ENCODE results near the gene XRCC5.

XRCC5 gene

GRCh38 chr2:216215658-216216390 lies 106.7 kb downstream of the XRCC5 start:
- TF ChIP-seq CTCF (IDR thresholded peaks at IDR 0.05; ENCODE audit: low read depth, low read length) = peak; percentile 54
- Histone ChIP-seq H3K9me3 (ENCODE audit: severe bottlenecking) (no peaks in the 10 kb centered on the region), H3K27me3 (ENCODE audit: insufficient read depth, low read depth, severe bottlenecking) (no peaks in the 10 kb centered on the region), H3K36me3 (peaks cover 18% of the 10 kb centered on the region), H3K4me3 (ENCODE audit: low read depth, low read length) (no peak overlapping the region), H3K27ac (no peak overlapping the region)
- DNase-seq = no peak

- H3K27ac ChIP-seq = no peak overlapping the region
Observed at GRCh38 chr2:216216951-216217903, 108.1 kb downstream of the XRCC5 start.

GRCh38 chr2:216217904-216218260 lies 108.7 kb downstream of the XRCC5 start:
- Histone ChIP-seq H3K27me3 (ENCODE audit: insufficient read depth, low read depth, severe bottlenecking) (no peaks in the 10 kb centered on the region), H3K9me3 (ENCODE audit: severe bottlenecking) (no peaks in the 10 kb centered on the region), H3K36me3 (peaks cover 6% of the 10 kb centered on the region), H3K4me3 (ENCODE audit: low read depth, low read length) (no peak overlapping the region), H3K27ac (no peak overlapping the region)
- TF ChIP-seq CTCF (IDR thresholded peaks at IDR 0.05; ENCODE audit: low read depth, low read length) = no peak
- no peak for DNase-seq

More at GRCh38 chr2:216216951-216217903, 108.1 kb downstream of the XRCC5 start:
- Histone ChIP-seq H3K9me3 (ENCODE audit: severe bottlenecking) (no peaks in the 10 kb centered on the region), H3K4me3 (ENCODE audit: low read depth, low read length) (no peak overlapping the region), H3K27me3 (ENCODE audit: insufficient read depth, low read depth, severe bottlenecking) (no peaks in the 10 kb centered on the region), H3K36me3 (peaks cover 7% of the 10 kb centered on the region)
- DNase-seq = no peak
- no peak for TF ChIP-seq CTCF (IDR thresholded peaks at IDR 0.05; ENCODE audit: low read depth, low read length)

- Histone ChIP-seq H3K36me3 (peaks cover 2% of the 10 kb centered on the region), H3K4me3 (ENCODE audit: low read depth, low read length) (no peak overlapping the region), H3K9me3 (ENCODE audit: severe bottlenecking) (no peaks in the 10 kb centered on the region), H3K27ac (no peak overlapping the region), H3K27me3 (ENCODE audit: insufficient read depth, low read depth, severe bottlenecking) (no peaks in the 10 kb centered on the region)
- no peak for TF ChIP-seq CTCF (IDR thresholded peaks at IDR 0.05; ENCODE audit: low read depth, low read length)
- no peak for DNase-seq
Observed at GRCh38 chr2:216219861-216220260, 110.7 kb downstream of the XRCC5 start.

- no peaks in the 10 kb centered on the region for H3K9me3 ChIP-seq (ENCODE audit: severe bottlenecking)
- TF ChIP-seq CTCF (IDR thresholded peaks at IDR 0.05; ENCODE audit: low read depth, low read length) = no peak
- H3K27ac ChIP-seq = no peak overlapping the region
- no peak for DNase-seq
- no peak overlapping the region for H3K4me3 ChIP-seq (ENCODE audit: low read depth, low read length)
- H3K36me3 ChIP-seq = no peaks in the 10 kb centered on the region
- no peaks in the 10 kb centered on the region for H3K27me3 ChIP-seq (ENCODE audit: insufficient read depth, low read depth, severe bottlenecking)
Observed at GRCh38 chr2:216220976-216221375, 111.8 kb downstream of the XRCC5 start.

Measured in WERI-Rb-1 (cell line).